Hippocampal formation (tissue), 2 donors: Measurements from ENCODE around the gene ELF5.
A peak's percentile ranks its signal among the peaks of the same experiment; 100 is the strongest.

ENCODE experiments used
- DNase-seq, 2 donors: peaks; one replicate each; lab custom pipeline; 2025; lab: John Stamatoyannopoulos, UW

ELF5 gene

DNA sequence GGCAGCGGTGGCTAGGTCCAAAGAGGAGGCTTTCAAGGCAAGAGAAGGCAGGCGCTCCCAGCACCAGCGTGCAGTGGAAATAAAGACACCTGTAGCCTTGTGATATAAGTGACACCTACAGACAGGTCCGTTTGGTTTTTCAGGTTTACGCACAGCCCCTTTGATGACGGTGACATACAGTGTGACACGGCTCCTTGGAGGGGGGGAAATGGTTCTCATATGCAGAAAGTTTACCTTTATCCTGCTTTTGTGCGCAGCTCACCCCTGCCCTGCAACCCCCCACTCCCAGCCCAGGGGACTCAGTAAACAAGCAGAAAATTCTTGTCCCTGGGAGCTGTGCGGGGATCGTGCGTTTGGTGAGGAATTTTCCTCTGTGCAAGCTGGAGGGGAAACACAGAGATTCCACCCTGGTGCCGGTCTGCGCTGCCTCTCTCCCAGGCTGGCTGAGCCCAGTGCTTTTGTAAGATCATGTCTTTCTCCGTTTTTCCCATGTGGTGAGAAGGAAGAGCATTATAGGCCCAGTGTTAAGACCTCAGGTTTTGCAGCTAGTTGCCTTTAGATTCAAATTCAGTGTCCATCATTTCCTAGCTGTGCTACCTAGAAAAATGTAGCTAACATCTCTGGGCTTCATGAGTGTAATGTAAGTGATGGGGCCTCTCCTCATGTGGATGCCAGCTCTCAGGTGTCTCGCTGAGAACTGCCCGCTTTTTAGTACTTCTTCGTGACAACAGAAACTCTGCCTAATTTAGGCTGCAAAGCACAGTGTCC, at the start of gene ELF5:
Gene ELF5, minus strand, starts transcription at position 113 of the 768 bp plus-strand sequence. CDS start 8,045 bp downstream, outside the sequence.
- no peak for DNase-seq

- no peak for DNase-seq
Observed at GRCh38 chr11:34562976-34563375, 49.4 kb upstream of the ELF5 start.

DNA sequence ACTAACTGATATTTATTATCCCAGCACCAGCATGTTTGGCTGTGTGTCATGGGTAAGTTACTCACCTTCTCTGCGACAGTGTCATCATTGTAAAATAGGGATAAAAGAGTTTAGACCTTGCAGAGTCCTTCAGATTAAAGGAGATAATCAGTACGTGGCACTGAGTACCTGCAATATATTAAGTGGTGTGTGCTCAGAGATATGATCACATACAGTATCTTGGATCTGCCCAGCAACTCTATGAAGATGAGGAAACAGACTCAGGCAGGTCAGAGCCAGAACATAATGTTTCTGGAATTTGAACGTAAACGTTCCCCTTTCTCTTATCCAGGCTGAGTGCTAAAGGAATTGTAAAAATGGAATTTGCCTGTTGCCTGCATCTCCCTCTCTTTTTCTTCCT, 46.9 kb upstream of the ELF5 start:
- DNase-seq, result no peak

DNA sequence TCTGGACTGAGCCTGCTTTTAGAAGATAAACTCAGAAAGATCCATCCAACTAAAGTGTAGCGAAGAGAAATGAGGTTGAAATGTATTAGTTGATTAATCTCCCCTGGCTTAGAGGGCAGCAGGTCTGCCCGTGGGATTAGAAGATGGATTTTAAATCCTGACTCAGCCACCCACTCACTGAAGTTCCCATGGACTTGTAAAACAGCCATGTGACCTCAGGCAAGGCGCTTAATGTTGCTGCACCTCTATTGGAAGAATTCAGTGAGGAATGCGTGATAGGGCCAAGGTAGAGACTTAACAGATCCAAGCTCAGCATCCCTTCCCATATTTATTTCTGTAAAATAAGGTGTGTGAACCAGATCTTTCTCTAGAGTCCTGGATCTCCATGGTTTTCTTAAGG, 45.1 kb upstream of the ELF5 start:
- no peak for DNase-seq

DNA sequence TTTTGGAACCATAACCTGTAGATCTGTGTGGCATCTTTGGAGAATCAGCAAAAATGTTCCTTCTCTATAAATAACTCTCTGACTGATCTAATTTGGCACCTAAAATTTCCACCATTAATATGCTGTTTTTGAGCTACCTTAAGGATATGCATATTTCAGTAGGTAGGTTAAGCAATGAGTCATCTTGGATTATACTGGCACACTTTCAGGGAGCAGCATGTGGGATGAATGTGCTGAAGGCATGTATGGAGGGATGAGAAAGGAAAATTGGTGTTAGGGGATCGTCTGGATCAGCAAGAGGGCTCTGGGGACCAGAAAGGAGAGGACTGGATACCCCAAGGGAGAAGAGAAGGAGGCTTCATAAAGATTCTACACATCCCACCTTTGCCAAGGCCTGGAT, 44.6 kb upstream of the ELF5 start:
- no peak for DNase-seq

DNA sequence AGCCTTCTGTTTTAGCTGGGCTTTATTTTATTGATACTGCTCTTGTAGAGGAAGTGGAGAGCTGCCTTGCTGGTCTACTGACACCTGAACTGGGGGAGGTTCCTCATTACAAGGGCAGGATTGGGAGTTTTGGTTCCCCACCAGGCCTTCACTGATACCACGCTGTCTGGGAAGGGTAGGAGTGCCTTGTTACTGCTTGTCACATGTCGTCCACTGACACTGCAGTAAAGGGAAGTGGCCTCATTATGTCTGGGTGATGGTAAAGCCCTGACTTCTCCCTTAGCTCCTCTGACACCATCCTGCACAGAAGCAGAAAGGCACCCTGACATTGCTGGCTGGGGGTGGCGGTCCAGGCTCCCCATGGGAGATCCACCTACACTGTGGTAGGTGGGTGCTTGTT, 38.7 kb upstream of the ELF5 start:
- peak; percentile 15 to 20 for DNase-seq

- DNase-seq, result no peak
Observed at GRCh38 chr11:34549271-34549670, 35.7 kb upstream of the ELF5 start.

- no peak for DNase-seq
Observed at GRCh38 chr11:34548278-34548677, 34.7 kb upstream of the ELF5 start.

GRCh38 chr11:34546511-34547209, 33.1 kb upstream of the ELF5 start:
- peak; percentile 66 to 82 for DNase-seq

DNA sequence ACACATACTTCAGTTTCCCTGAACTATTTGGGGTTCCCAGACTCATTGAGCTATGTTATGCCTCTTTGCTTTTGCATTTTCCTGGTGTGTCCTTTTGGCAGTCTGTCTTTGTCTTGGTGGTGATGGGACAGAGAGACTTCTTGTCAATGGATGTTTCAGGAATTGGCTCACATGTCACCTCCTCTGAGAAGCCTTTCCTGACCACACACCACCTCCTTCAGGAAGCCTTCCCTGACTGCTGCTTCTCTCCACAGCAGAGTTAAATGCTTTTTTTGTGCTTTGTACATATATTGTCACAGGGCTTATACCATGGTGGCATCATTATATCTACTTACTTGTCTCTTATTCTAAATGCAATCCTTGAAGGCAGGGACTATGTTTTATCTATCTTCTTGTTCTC, 28.5 kb upstream of the ELF5 start:
- no peak for DNase-seq

DNA sequence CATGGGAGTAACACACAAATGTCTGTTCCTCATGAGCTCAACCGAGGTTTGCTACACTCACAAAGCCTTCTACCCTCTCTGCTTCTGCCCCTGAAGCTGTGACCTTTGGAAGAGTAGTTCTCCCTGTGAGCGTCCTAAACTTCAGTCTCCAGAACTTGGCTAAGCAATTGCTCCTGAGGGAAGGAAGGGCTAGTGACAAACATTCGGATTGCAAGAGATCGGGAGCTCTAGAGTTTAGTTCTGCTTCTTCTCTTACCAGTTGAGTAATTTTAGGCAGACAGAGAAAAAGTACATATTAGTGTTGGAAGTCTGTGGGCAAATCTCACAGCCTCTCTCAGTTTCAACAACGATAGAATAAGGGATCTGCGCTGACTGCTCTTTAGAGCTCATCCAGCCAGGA, 27.3 kb upstream of the ELF5 start:
- no peak for DNase-seq

DNA sequence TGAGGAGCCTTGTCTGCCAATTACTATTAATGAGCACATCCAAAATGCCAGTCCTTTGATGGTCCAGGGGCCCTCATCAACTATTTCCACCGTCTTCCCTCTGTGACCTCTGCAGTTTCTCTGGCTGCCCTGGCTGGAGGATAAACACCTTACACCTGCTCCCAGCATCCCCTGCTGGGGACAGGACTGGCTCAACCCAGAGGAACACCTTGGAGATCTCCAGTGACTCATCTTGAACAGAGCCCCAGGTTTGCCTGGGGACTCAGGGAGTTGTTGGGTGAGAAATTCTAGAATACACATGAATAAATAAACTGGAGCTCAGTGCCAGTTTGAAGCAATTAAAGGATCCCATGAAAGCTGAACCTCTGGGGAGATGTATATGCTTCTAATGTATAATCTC, 24.0 kb upstream of the ELF5 start:
- no peak for DNase-seq

- DNase-seq, result no peak
Observed at GRCh38 chr11:34536056-34536455, 22.5 kb upstream of the ELF5 start.

DNA sequence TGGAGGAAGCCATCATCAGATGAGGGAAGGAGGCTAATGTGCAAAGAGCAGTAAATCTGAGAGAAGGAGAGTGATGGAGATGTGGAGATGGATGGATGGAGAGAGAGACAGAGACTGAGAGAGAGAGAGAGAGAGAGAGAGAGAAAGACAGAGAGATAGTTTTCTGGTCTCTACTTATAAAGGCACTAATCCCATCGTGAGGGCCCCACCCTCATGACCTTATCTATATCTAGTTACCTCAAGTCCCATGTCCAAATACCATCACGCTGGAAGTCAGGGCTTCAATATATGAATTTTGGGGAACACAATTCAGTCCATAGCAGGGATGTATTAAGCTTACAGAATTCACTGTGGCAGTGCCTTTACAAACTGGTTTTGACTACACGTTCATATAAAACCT, 21.2 kb upstream of the ELF5 start:
- DNase-seq, result no peak

GRCh38 chr11:34531663-34532062, 18.1 kb upstream of the ELF5 start:
- no peak for DNase-seq

DNA sequence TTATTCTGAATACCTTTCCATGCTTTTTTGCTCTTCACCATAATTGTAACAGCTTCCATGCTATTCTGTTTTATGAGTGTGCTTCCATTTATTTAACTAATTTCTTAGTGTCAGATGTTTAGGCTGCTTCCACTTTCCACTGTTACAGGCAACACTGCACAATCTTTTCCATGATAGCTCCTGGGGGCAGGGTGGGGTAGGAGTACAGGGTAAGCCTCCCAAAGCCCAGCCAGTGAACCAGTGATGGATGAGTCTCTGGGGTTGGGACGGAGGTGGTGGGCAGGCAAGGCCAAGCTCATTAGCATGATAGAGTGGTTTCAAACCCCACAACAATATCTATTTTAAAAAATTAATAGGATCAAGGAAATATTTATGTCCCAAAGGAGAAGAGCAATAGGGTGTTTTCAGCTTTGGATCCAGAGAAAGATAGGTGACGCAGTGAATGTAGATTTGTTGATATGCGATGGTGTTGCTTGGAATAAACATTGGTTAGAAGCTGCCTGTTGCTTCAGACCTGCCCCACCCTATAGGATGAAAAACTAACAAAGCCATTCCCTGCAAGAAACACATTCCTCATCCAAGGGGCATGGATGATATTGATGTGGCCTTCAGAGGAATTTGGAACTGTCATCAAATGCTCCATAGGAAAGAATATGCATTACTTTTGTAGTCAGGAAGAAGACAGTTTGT, 17.1 kb upstream of the ELF5 start:
- DNase-seq, result no peak

- no peak for DNase-seq
Observed at GRCh38 chr11:34529643-34530042, 16.0 kb upstream of the ELF5 start.

GRCh38 chr11:34528072-34528471, 14.5 kb upstream of the ELF5 start:
- DNase-seq, result no peak

GRCh38 chr11:34525888-34526657, 12.5 kb upstream of the ELF5 start:
- no peak for DNase-seq

DNA sequence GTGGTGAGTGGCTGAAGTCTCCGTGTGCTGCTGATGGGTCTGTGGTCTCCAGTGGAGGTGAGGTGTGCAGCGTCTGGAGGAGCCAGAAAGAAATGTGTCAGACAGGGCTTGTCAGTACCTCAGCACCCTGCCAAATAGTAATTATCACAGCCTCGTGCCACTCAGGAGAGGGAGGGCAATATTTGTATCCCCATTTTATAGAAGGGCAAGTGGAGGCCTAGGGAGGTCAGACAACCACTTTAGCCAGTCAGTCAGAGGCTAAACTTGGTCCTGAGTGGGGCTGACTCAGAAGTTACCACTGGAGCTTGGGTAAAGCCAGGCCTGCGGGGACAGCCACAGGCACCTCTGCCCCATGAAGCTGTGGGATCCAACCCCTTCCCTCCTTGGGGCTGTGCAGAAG, 11.5 kb upstream of the ELF5 start:
- no peak for DNase-seq

- no peak for DNase-seq
Observed at GRCh38 chr11:34524696-34525095, 11.1 kb upstream of the ELF5 start.

GRCh38 chr11:34523053-34523452, 9.5 kb upstream of the ELF5 start:
- no peak for DNase-seq
